ENCODE data around the gene SIX3. TPM values are rescaled to one million over a fixed set of nuclear protein-coding genes. Genes with fewer than 3 reads are reported as not detected.

Gene SIX3
- total RNA-seq, 1 donor from 2014 or later, result not detected

DNA sequence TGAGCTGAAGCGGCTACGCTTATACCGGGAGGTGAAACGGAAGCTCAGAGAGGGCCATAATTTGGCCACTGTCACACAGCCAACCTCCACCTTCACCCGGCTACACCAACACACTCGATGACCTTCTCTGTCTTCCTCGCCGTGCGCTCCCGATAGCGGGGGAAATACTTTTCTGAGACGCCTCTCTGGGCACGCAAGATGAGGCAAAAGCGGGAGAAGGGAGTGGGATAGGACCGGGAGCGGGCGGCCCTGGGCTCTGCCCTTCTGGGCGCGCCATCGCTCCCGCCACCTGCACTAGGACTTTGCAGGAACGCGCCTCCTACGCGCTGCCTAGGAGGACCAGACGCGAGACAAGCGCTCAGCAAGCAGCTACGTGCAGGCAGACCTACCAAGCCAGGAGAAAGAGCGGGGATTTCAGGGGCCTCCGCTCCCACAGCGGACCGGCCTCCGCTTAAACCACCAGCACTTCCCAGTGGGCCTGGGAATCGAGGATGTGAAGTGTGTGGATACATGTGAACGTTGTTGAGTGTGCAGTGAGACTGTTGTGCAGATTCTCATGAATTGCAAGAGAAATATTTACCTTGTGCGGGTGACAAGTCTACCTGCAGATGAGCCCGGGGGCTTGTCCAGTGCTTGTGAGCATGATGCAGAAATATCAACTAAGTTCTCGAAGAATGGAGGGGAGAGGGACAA is 11.4 kb downstream of the SIX3 start:
- TF ChIP-seq, protein P1, sequence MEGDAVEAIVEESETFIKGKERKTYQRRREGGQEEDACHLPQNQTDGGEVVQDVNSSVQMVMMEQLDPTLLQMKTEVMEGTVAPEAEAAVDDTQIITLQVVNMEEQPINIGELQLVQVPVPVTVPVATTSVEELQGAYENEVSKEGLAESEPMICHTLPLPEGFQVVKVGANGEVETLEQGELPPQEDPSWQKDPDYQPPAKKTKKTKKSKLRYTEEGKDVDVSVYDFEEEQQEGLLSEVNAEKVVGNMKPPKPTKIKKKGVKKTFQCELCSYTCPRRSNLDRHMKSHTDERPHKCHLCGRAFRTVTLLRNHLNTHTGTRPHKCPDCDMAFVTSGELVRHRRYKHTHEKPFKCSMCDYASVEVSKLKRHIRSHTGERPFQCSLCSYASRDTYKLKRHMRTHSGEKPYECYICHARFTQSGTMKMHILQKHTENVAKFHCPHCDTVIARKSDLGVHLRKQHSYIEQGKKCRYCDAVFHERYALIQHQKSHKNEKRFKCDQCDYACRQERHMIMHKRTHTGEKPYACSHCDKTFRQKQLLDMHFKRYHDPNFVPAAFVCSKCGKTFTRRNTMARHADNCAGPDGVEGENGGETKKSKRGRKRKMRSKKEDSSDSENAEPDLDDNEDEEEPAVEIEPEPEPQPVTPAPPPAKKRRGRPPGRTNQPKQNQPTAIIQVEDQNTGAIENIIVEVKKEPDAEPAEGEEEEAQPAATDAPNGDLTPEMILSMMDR (IDR thresholded peaks at IDR 0.05; ENCODE audit: unreplicated experiment), result no peak
- Mint-ChIP-seq H3K4me3 (ENCODE audit: unreplicated experiment) (peak overlapping the region; percentile 37), H3K27ac (ENCODE audit: unreplicated experiment) (no peak overlapping the region), H3K9me3 (ENCODE audit: unreplicated experiment) (no peaks in the 10 kb centered on the region), H3K27me3 (ENCODE audit: unreplicated experiment) (peaks cover 52% of the 10 kb centered on the region), H3K36me3 (ENCODE audit: low read depth, unreplicated experiment) (peaks cover 6% of the 10 kb centered on the region), H3K4me1 (ENCODE audit: unreplicated experiment) (peaks cover 28% of the 10 kb centered on the region)
- DNase-seq (ENCODE audit: low spot score), result no peak

GRCh38 chr2:44953499-44953883 is 12.0 kb downstream of the SIX3 start:
- TF ChIP-seq, protein P1 (IDR thresholded peaks at IDR 0.05; ENCODE audit: unreplicated experiment), result no peak
- no peak for DNase-seq (ENCODE audit: low spot score)
- Mint-ChIP-seq H3K4me1 (ENCODE audit: unreplicated experiment) (peaks cover 28% of the 10 kb centered on the region), H3K36me3 (ENCODE audit: low read depth, unreplicated experiment) (peaks cover 6% of the 10 kb centered on the region), H3K27me3 (ENCODE audit: unreplicated experiment) (peaks cover 52% of the 10 kb centered on the region), H3K9me3 (ENCODE audit: unreplicated experiment) (no peaks in the 10 kb centered on the region), H3K4me3 (ENCODE audit: unreplicated experiment) (no peak overlapping the region), H3K27ac (ENCODE audit: unreplicated experiment) (no peak overlapping the region)

- Mint-ChIP-seq H3K27me3 (ENCODE audit: unreplicated experiment) (peaks cover 47% of the 10 kb centered on the region), H3K4me1 (ENCODE audit: unreplicated experiment) (peaks cover 22% of the 10 kb centered on the region), H3K27ac (ENCODE audit: unreplicated experiment) (no peak overlapping the region), H3K4me3 (ENCODE audit: unreplicated experiment) (peak overlapping the region; percentile 67), H3K9me3 (ENCODE audit: unreplicated experiment) (no peaks in the 10 kb centered on the region), H3K36me3 (ENCODE audit: low read depth, unreplicated experiment) (peaks cover 6% of the 10 kb centered on the region)
- TF ChIP-seq, protein P1 (IDR thresholded peaks at IDR 0.05; ENCODE audit: unreplicated experiment), result no peak
- DNase-seq (ENCODE audit: low spot score), result no peak
Observed at GRCh38 chr2:44954447-44954888, 13.0 kb downstream of the SIX3 start.

GRCh38 chr2:44954889-44955592 is 13.5 kb downstream of the SIX3 start:
- H3K27me3 Mint-ChIP-seq (ENCODE audit: unreplicated experiment), result peaks cover 50% of the 10 kb centered on the region
- no peak for DNase-seq (ENCODE audit: low spot score)

More at GRCh38 chr2:44954889-44955592, 13.5 kb downstream of the SIX3 start:
- H3K36me3 Mint-ChIP-seq (ENCODE audit: low read depth, unreplicated experiment), result peaks cover 6% of the 10 kb centered on the region
- peak overlapping the region; percentile 59 for H3K4me3 Mint-ChIP-seq (ENCODE audit: unreplicated experiment)
- no peaks in the 10 kb centered on the region for H3K9me3 Mint-ChIP-seq (ENCODE audit: unreplicated experiment)
- TF ChIP-seq, protein P1 (IDR thresholded peaks at IDR 0.05; ENCODE audit: unreplicated experiment), result no peak
- H3K4me1 Mint-ChIP-seq (ENCODE audit: unreplicated experiment), result peaks cover 20% of the 10 kb centered on the region
- no peak overlapping the region for H3K27ac Mint-ChIP-seq (ENCODE audit: unreplicated experiment)

Measured in endothelial cell (in vitro differentiated cells).